T47D (cell line): ENCODE results near the gene CPNE5.
"Not testable (repeated sequence)": the region's sequence is repeated elsewhere in the genome, so short reads cannot be mapped to it uniquely, and the experiment has no call there.

Source experiments
- DNase-seq, 2 experiments: peaks; one replicate each; pipeline versions ENCODE4 v3.0.0 to v3.0.0-alpha.2; 2011 to 2012; ENCODE audit warnings: low read depth in 1 of 2, low spot score in 1 of 2
- JUND ChIP-seq: IDR thresholded peaks from 2 replicates; pipeline ENCODE4 v1.6.1; 2012; ENCODE audit warnings: low read depth
- in situ Hi-C: cut with HindIII; loops from 2 replicates; pipeline ENCODE4 v1.10.0; 2016; ENCODE audit warnings: low sequenced_read_pairs, low pct_unique_long_range_greater_than_20kb

The CPNE5 gene

GRCh38 chr6:36730424-36731380, 108.5 kb downstream of the CPNE5 start:
- DNase-seq = no peak
- in situ Hi-C loops = no loop called here
- TF ChIP-seq JUND = no peak

- no peak for DNase-seq
- in situ Hi-C loops = no loop called here
- no peak for TF ChIP-seq JUND
These were observed 110.1 kb downstream of the CPNE5 start for GRCh38 chr6:36729161-36729524.

- DNase-seq = no peak
- in situ Hi-C loops = no loop called here
- TF ChIP-seq JUND = no peak
These were observed 110.7 kb downstream of the CPNE5 start for GRCh38 chr6:36728289-36729160.

GRCh38 chr6:36727505-36728021, 111.7 kb downstream of the CPNE5 start:
- no peak for TF ChIP-seq JUND
- no peak for DNase-seq
- in situ Hi-C loops = no loop called here

- DNase-seq = no peak
- TF ChIP-seq JUND = no peak
- in situ Hi-C loops = no loop called here
These were observed 113.7 kb downstream of the CPNE5 start for GRCh38 chr6:36725581-36725980.

GRCh38 chr6:36724514-36725390, 114.5 kb downstream of the CPNE5 start:
- DNase-seq = peak; percentile 83 to 86
- TF ChIP-seq JUND = no peak
- in situ Hi-C loops = no loop called here

- DNase-seq, in situ Hi-C loops: not testable (repeated sequence)
These were observed 115.3 kb downstream of the CPNE5 start for GRCh38 chr6:36723992-36724391.

GRCh38 chr6:36722879-36723278, 116.4 kb downstream of the CPNE5 start:
- no peak for DNase-seq
- TF ChIP-seq JUND = no peak
- in situ Hi-C loops = no loop called here

GRCh38 chr6:36722365-36722764, 116.9 kb downstream of the CPNE5 start:
- DNase-seq = no peak
- TF ChIP-seq JUND = no peak
- in situ Hi-C loops = no loop called here

GRCh38 chr6:36721369-36722140, 117.7 kb downstream of the CPNE5 start:
- no peak for DNase-seq
- no peak for TF ChIP-seq JUND
- in situ Hi-C loops = no loop called here

- TF ChIP-seq JUND = no peak
- in situ Hi-C loops = no loop called here
These were observed 118.7 kb downstream of the CPNE5 start for GRCh38 chr6:36720251-36721141.

More at GRCh38 chr6:36720251-36721141, 118.7 kb downstream of the CPNE5 start:
- DNase-seq = no peak
